ENCODE results near the gene RAB14.

Gene RAB14

DNA sequence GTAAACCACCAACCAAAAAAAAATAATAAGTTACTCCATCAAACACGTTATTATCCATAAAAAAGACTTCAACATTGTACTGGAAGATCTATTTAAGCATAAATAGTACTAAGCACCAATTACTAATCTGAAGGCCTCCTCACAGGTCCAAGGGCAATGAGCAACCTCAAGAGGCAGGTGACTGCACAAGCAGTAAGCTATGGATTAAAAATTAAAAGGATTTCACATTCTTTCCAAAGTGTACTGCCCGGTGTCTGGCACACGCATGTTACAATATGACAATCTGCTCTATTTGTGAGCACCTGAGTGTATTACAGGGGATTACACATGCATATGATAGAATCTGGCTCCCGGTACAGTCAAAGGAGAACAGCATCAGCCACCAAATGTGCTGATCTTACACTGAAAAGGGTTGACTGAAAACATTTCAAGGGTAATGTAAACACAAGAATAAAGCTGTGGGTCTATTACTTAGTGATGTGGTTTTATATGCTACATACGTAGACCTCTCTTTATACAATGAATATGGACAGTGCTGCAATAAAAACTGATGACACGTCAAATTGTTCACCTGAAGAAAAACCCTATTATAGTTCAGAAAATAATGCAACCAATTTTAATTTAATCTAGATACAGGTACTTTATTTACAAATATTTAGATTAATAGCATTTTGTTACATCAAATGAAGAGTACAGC lies 22.8 kb downstream of the RAB14 start:
- Histone ChIP-seq H3F3A (ENCODE audit: control insufficient read depth, insufficient read depth) (peaks cover 74% of the 10 kb centered on the region), H3K4me2 (ENCODE audit: low read length) (no peak overlapping the region), H3K27ac (ENCODE audit: low read depth, low read length) (no peak overlapping the region), H3K4me3 (ENCODE audit: low read length) (no peak overlapping the region), H3K9me3 (ENCODE audit: control insufficient read depth, insufficient read depth, low read length) (no peaks in the 10 kb centered on the region), H4K20me1 (ENCODE audit: control insufficient read depth, insufficient read depth, low read depth, low read length) (no peaks in the 10 kb centered on the region), H3K4me1 (ENCODE audit: control insufficient read depth, low read length) (peaks cover 20% of the 10 kb centered on the region), H3K27me3 (ENCODE audit: control insufficient read depth, low read length) (no peaks in the 10 kb centered on the region), H3K79me2 (ENCODE audit: control insufficient read depth, low read length) (peaks cover 39% of the 10 kb centered on the region), H3K9me2 (replicated peaks; ENCODE audit: control insufficient read depth, low read length) (no peaks in the 10 kb centered on the region), H3K36me3 (ENCODE audit: control insufficient read depth, low read length) (peaks cover 97% of the 10 kb centered on the region)
- TF ChIP-seq EZH2phosphoT487 (IDR thresholded peaks at IDR 0.05; ENCODE audit: borderline replicate concordance, low read length): no peak
- TF ChIP-seq, protein P1, sequence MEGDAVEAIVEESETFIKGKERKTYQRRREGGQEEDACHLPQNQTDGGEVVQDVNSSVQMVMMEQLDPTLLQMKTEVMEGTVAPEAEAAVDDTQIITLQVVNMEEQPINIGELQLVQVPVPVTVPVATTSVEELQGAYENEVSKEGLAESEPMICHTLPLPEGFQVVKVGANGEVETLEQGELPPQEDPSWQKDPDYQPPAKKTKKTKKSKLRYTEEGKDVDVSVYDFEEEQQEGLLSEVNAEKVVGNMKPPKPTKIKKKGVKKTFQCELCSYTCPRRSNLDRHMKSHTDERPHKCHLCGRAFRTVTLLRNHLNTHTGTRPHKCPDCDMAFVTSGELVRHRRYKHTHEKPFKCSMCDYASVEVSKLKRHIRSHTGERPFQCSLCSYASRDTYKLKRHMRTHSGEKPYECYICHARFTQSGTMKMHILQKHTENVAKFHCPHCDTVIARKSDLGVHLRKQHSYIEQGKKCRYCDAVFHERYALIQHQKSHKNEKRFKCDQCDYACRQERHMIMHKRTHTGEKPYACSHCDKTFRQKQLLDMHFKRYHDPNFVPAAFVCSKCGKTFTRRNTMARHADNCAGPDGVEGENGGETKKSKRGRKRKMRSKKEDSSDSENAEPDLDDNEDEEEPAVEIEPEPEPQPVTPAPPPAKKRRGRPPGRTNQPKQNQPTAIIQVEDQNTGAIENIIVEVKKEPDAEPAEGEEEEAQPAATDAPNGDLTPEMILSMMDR (IDR thresholded peaks at IDR 0.05; ENCODE audit: low read depth, low read length, poor library complexity, severe bottlenecking): no peak

DNA sequence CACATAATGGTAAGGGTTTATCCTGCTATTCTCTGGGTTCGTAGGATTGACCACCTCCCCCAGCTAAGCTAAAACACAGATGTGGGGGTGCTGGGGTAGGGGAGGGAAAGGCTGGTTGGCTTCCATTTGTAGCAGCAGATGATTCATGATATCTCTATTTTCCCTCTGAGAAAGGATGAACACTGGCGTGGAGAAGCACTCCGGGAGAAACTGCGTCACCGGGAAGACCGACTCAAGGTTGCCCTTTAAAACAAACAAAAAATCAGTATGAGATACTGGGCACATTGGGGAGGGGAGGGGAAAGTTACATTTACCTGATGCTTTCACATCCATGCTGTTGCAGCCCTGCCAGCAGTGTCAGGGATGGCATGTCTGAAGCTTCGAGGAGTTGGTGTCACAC lies 28.2 kb downstream of the RAB14 start:
- no peaks in the 10 kb centered on the region for H3K9me2 ChIP-seq (replicated peaks; ENCODE audit: control insufficient read depth, low read length)
- H3K27ac ChIP-seq (ENCODE audit: low read depth, low read length): no peak overlapping the region
- peaks cover 97% of the 10 kb centered on the region for H3K36me3 ChIP-seq (ENCODE audit: control insufficient read depth, low read length)
- H3K4me1 ChIP-seq (ENCODE audit: control insufficient read depth, low read length): no peaks in the 10 kb centered on the region; the same call in 1 of the 2 replicates
- TF ChIP-seq, protein P1 (IDR thresholded peaks at IDR 0.05; ENCODE audit: low read depth, low read length, poor library complexity, severe bottlenecking): no peak
- TF ChIP-seq EZH2phosphoT487 (IDR thresholded peaks at IDR 0.05; ENCODE audit: borderline replicate concordance, low read length): no peak
- no peak overlapping the region for H3K4me2 ChIP-seq (ENCODE audit: low read length)
- H3K79me2 ChIP-seq (ENCODE audit: control insufficient read depth, low read length): 0 out of 2 replicates have a peak, but pooled peaks cover 5% of the 10 kb centered on the region
- H3K27me3 ChIP-seq (ENCODE audit: control insufficient read depth, low read length): no peaks in the 10 kb centered on the region
- no peaks in the 10 kb centered on the region for H3K9me3 ChIP-seq (ENCODE audit: control insufficient read depth, insufficient read depth, low read length)
- no peaks in the 10 kb centered on the region for H4K20me1 ChIP-seq (ENCODE audit: control insufficient read depth, insufficient read depth, low read depth, low read length)
- no peak overlapping the region for H3K4me3 ChIP-seq (ENCODE audit: low read length)
- H3F3A ChIP-seq (ENCODE audit: control insufficient read depth, insufficient read depth): peaks cover 51% of the 10 kb centered on the region

DNA sequence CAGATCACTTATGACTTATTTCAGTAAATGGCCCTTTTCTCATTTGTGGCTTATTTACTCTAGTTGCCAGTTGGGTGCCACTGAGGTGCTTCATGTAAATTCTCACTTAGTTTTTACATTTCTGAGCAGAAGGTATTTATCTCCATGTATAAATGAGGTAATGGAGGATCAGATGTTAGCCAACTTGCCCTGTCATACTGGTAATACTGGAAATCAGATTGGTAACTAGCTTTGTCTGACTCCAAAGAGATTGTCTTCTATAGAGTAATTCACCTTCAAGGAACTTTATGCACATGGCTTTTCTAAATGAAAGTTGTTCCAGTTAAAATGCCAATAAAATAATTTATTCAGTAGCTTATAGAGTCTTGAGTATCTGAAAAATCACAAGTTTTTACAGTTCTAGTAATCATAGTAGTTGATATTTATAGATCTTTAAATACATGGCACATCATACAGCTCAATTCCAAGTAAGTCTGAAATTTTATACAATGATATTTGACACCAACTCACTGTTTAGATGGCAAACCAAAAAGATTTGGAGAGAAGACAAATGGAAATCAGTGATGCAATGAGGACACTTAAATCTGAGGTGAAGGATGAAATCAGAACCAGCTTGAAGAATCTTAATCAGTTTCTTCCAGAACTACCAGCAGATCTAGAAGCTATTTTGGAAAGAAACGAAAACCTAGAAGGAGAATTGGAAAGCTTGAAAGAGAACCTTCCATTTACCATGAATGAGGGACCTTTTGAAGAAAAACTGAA lies 28.8 kb downstream of the RAB14 start:
- Histone ChIP-seq H3K9me2 (replicated peaks; ENCODE audit: control insufficient read depth, low read length) (no peaks in the 10 kb centered on the region), H3K36me3 (ENCODE audit: control insufficient read depth, low read length) (peaks cover 97% of the 10 kb centered on the region), H3K79me2 (ENCODE audit: control insufficient read depth, low read length) (0 out of 2 replicates have a peak, but pooled peaks cover 3% of the 10 kb centered on the region), H3K27me3 (ENCODE audit: control insufficient read depth, low read length) (no peaks in the 10 kb centered on the region), H4K20me1 (ENCODE audit: control insufficient read depth, insufficient read depth, low read depth, low read length) (no peaks in the 10 kb centered on the region), H3K9me3 (ENCODE audit: control insufficient read depth, insufficient read depth, low read length) (no peaks in the 10 kb centered on the region), H3K27ac (ENCODE audit: low read depth, low read length) (no peak overlapping the region), H3K4me2 (ENCODE audit: low read length) (no peak overlapping the region), H3K4me3 (ENCODE audit: low read length) (no peak overlapping the region), H3F3A (ENCODE audit: control insufficient read depth, insufficient read depth) (peaks cover 47% of the 10 kb centered on the region), H3K4me1 (ENCODE audit: control insufficient read depth, low read length) (no peaks in the 10 kb centered on the region; the same call in 1 of the 2 replicates)
- TF ChIP-seq EZH2phosphoT487 (IDR thresholded peaks at IDR 0.05; ENCODE audit: borderline replicate concordance, low read length): no peak
- TF ChIP-seq, protein P1 (IDR thresholded peaks at IDR 0.05; ENCODE audit: low read depth, low read length, poor library complexity, severe bottlenecking): no peak

All from DOHH2 (cell line).